BLaER1 treated with 17β-estradiol and CSF1 and Interleukin-3, amounts not matched to agents 10 nM and 100 nM (cell line): ENCODE results near the gene HAGH.

ENCODE experiments used
- H3K27ac ChIP-seq, 11 experiments: shearing (Covaris generic); formaldehyde crosslinking; 2 replicates each; pipeline ENCODE4 v1.8.1; 2022
- H3K27me3 ChIP-seq, 11 experiments: shearing (Covaris generic); formaldehyde crosslinking; 2 replicates each; pipeline ENCODE4 v1.8.1; 2022
- H3K36me3 ChIP-seq, 11 experiments: shearing (Covaris generic); formaldehyde crosslinking; 2 replicates each; pipeline ENCODE4 v1.8.1; 2022
- H3K4me1 ChIP-seq, 10 experiments: shearing (Covaris generic); formaldehyde crosslinking; 2 replicates each; pipeline ENCODE4 v1.8.1; 2022
- H3K4me2 ChIP-seq, 11 experiments: shearing (Covaris generic); formaldehyde crosslinking; 2 replicates each; pipeline ENCODE4 v1.8.1; 2022
- H3K4me3 ChIP-seq, 10 experiments: shearing (Covaris generic); formaldehyde crosslinking; 2 replicates each; pipeline ENCODE4 v1.8.1; 2022
- H3K9ac ChIP-seq, 11 experiments: shearing (Covaris generic); formaldehyde crosslinking; 2 replicates each; pipeline ENCODE4 v1.8.1; 2022
- H3K9me3 ChIP-seq, 11 experiments: shearing (Covaris generic); formaldehyde crosslinking; replicated peaks in 1 of 11; 2 replicates each; pipeline ENCODE4 v1.8.1; 2022
- H4K20me1 ChIP-seq, 11 experiments: shearing (Covaris generic); formaldehyde crosslinking; 2 replicates each; pipeline ENCODE4 v1.8.1; 2022
- Cebpa-rat ChIP-seq, 11 experiments: shearing (Covaris generic); IDR thresholded peaks; 2 replicates each; pipeline ENCODE4 v1.8.1; 2022

HAGH gene

DNA sequence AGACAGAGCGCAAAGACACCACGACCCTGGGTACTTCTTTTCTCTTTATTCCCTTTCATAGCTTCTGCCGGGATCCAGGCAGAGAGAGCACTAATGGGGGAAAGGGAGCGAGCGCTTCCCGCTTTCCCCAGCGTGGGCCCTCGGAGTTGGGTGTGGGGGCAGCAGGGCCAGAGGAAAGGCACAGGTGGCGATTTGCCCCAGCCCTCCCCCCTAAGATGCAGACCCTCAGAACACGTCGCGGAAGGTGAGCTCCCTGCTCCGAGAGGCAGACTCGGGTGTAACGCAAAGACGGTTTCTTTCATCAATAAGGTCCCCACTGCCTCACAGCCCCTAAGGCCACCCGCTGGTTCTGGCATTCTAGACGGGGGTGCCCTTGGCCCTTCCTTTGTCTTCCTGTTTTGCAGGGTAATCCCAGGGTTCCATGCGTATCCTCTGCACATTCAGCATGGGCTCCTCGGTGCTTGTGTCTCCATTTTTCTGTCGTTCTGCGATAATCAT, 54.7 kb downstream of the HAGH start:
- Histone ChIP-seq H3K4me3 (peak overlapping the region; percentile 82 to 97 (median 94)), H3K27ac (peak overlapping the region; percentile 28 to 96 (median 94); a peak in 20 of 22 replicates), H3K4me2 (peak overlapping the region; percentile 95 to 100 (median 99)), H3K9ac (peak overlapping the region; percentile 92 to 98 (median 96)), H3K36me3 (peaks cover 40 to 63% (median 58%) of the 10 kb centered on the region in 11 experiments; a peak in 21 of 22 replicates), H3K27me3 (no peaks in the 10 kb centered on the region), H3K4me1 (peaks cover 28 to 42% (median 34%) of the 10 kb centered on the region in 10 experiments), H3K9me3 (no peaks in the 10 kb centered on the region), H4K20me1 (peaks cover 39 to 85% (median 58%) of the 10 kb centered on the region in 11 experiments; a peak in 21 of 22 replicates)
- no peak for TF ChIP-seq Cebpa-rat (IDR thresholded peaks at IDR 0.05)

DNA sequence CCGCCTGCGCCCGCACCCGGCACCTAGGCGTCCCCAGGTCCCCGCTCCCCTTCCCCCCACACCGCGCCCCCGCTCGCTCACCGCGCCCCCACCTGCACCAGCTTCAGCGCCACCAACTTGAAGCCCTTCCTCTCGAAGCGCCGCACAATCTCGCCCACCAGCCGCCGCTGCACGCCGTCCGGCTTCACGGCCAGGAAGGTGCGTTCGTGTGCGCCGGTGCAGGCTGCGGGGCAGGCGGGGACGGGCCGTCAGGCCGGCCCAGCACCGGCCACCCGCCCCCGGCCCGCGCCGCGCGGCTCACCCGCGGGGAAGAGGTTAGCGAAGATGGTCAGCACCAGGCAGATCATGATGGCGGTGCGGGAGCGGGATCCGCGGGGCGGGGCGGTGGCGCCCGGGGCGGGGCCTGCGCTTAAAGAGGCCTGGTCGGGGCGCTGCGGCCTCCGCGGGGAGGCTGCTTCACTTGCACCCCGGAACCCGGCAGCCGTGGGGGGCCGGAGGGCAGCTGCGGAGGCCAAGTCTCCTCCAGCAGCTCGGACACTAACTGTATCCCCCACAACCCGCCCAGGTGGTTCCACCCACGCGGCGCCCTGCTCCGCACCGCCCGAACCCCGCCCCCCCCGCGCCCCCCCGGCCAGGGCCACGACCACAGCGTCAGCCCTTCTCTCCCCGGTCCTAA, 55.3 kb downstream of the HAGH start, which contains the start of gene NME3:
NME3 (minus strand) TSS at position 356 of the 676 bp plus-strand sequence; CDS start at position 347, 9 bp downstream.
- peaks cover 37 to 63% (median 56%) of the 10 kb centered on the region in 11 experiments; a peak in 21 of 22 replicates for H3K36me3 ChIP-seq

DNA sequence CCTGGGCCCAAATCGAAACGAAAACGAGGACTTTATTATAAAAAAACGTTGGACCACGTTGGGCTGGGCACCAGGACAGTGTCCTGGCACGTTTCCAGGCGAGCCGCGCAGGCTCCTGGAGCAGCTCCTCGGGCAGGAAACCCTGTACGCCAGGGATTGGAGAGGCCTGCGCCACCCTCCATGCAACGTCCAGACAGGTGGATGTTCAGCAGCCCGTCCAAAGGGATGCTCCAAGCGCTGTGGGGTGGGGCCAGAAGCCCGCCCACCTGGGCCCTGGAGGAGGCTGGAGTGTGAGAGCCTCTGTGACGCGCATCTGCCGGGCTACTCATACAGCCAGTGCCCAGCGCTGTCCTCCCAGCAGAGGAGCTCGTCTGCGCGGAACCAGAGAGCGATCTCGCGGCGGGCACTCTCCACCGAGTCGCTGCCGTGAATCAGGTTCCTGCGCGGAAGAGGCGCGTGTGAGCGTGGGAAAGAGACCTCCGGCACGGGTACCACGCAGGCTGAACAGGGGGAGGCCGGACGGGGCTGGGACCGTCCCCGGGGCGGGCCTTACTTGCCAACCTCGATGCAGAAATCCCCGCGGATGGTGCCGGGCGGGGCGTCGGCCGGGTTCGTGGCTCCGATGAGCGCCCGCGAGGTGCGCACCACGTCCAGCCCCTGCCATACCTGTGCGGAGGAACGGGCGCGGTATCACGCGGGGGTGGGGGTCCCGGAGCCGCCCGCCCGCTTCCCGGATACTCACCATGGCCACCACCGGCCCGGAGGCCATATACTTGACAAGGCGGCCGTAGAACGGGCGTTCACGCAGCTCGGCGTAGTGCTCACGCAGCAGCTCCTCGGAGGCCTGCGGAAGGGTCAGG, 56.1 kb downstream of the HAGH start:
- Histone ChIP-seq H3K27ac (peak overlapping the region; percentile 32 to 96 (median 94); a peak in 18 of 22 replicates), H3K36me3 (peaks cover 37 to 63% (median 56%) of the 10 kb centered on the region in 11 experiments), H3K27me3 (no peaks in the 10 kb centered on the region), H3K9ac (peak overlapping the region; percentile 92 to 98 (median 96)), H3K9me3 (no peaks in the 10 kb centered on the region), H3K4me2 (peak overlapping the region; percentile 95 to 100 (median 99)), H4K20me1 (peaks cover 25 to 75% (median 48%) of the 10 kb centered on the region in 11 experiments; a peak in 21 of 22 replicates), H3K4me1 (peaks cover 24 to 32% (median 28%) of the 10 kb centered on the region in 10 experiments), H3K4me3 (peak overlapping the region; percentile 82 to 97 (median 94))
- TF ChIP-seq Cebpa-rat (IDR thresholded peaks at IDR 0.05), result no peak

More for the DNA sequence above, 55.3 kb downstream of the HAGH start, which contains the start of gene NME3:
- Histone ChIP-seq H3K27ac (peak within 1 kb of the TSS; percentile 35 to 96 (median 94); a peak in 21 of 22 replicates), H3K4me1 (peaks cover 28 to 38% (median 33%) of the 10 kb centered on the region in 10 experiments), H3K27me3 (no peaks in the 10 kb centered on the region), H4K20me1 (peaks cover 33 to 82% (median 53%) of the 10 kb centered on the region in 11 experiments; a peak in 21 of 22 replicates), H3K4me3 (peak within 1 kb of the TSS; percentile 82 to 97 (median 94)), H3K9me3 (no peaks in the 10 kb centered on the region), H3K4me2 (peak within 1 kb of the TSS; percentile 95 to 100 (median 99)), H3K9ac (peak within 1 kb of the TSS; percentile 92 to 98 (median 96))
- no peak for TF ChIP-seq Cebpa-rat (IDR thresholded peaks at IDR 0.05)

DNA sequence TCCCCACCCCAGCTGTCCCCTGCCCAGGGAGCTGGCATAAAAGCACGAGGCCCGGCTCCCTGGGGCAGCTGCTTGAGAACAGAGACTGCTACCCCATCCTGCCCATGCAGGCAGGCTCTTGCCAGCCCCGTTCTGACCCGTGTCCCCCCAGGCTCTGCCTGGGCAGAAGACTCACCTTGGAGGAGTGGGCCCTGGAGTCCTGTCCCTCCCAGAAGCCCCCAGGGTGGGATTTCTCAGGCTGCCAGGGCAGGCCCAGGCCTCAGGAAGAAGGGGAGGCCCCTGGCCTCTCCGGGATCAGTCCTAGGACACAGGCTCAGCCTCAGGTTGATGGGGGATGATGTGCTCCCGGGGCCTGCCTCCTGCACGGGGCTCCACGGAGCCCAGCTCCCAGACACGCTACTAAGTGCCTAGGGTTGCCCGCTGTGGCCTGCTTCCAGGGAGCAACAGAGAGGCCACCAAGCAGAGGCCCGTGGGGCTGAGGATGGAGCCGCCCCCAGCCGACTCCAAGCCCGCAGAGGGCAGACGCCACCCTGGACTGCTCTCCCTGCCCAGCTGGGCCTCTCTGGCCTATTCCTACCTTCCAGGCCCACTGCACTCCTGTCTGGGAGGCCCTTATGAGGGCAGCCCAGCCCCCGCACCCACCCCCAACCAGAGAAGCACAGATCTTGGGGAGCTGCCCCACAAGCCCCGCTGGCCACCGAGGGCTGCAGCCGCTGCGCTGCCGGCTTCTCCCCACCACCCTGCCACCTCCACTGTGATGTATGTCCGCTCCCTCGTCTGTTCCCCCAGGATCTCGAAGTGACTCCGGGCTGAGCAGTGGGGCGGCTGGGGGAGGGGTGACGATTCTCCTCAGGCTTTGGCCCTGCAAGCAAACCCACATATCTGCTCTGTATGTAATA, 57.0 kb downstream of the HAGH start:
- H4K20me1 ChIP-seq, result peaks cover 16 to 75% (median 43%) of the 10 kb centered on the region in 11 experiments; a peak in 21 of 22 replicates
- peak overlapping the region in 2 of 10 experiments; percentile 89 to 97; a peak in 1 of 20 replicates for H3K4me3 ChIP-seq
- no peak overlapping the region for H3K27ac ChIP-seq
- H3K4me2 ChIP-seq, result peak overlapping the region in 10 of 11 experiments; percentile 95 to 100 (median 99); a peak in 17 of 22 replicates
- no peak for TF ChIP-seq Cebpa-rat (IDR thresholded peaks at IDR 0.05)
- H3K9ac ChIP-seq, result peak overlapping the region in 5 of 11 experiments; percentile 5 to 98 (median 95); a peak in 4 of 22 replicates
- no peaks in the 10 kb centered on the region for H3K27me3 ChIP-seq
- peaks cover 17 to 23% (median 19%) of the 10 kb centered on the region in 10 experiments for H3K4me1 ChIP-seq
- H3K36me3 ChIP-seq, result peaks cover 39 to 63% (median 59%) of the 10 kb centered on the region in 11 experiments
- H3K9me3 ChIP-seq, result no peaks in the 10 kb centered on the region

DNA sequence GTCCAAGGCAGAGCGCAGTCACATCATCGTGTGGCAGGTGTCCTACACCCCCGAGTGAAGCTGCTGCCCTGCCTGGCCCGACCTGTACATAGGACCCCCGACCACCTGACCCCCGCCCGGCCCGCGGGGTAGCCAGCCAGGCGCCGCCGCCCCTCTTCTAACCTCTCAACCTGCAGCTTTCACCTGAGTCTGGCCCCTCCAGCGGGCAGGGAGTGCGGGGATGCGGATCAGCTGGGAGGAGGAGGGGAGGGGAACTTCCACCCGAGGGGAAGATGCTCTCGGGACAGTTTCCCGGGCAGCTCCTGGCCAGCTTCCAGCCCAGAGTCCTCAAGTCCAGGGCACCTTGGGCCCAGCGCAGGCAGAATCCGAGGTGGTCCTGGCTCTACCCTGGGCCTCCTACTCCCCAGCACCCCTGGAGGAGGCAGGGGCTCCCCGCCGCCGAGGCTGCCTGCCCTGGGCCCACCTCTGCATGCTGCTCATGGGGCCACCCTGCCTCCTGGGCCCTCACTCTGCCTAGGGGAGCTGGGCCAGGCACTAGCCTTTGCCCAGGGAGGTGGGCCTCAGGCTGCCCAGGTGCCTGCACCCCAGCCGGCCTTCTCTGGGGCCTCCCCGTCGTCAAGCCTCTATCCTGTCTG, 57.7 kb downstream of the HAGH start:
- Histone ChIP-seq H3K27ac (no peak overlapping the region), H3K27me3 (no peaks in the 10 kb centered on the region), H3K36me3 (peaks cover 46 to 70% (median 66%) of the 10 kb centered on the region in 11 experiments), H4K20me1 (peaks cover 9 to 75% (median 37%) of the 10 kb centered on the region in 11 experiments; a peak in 21 of 22 replicates), H3K4me1 (peaks cover 9 to 19% (median 14%) of the 10 kb centered on the region in 10 experiments), H3K4me3 (no peak overlapping the region), H3K9ac (peak overlapping the region in 2 of 11 experiments; percentile 5 to 33; a peak in 2 of 22 replicates), H3K4me2 (no peak overlapping the region), H3K9me3 (no peaks in the 10 kb centered on the region)
- no peak for TF ChIP-seq Cebpa-rat (IDR thresholded peaks at IDR 0.05)

DNA sequence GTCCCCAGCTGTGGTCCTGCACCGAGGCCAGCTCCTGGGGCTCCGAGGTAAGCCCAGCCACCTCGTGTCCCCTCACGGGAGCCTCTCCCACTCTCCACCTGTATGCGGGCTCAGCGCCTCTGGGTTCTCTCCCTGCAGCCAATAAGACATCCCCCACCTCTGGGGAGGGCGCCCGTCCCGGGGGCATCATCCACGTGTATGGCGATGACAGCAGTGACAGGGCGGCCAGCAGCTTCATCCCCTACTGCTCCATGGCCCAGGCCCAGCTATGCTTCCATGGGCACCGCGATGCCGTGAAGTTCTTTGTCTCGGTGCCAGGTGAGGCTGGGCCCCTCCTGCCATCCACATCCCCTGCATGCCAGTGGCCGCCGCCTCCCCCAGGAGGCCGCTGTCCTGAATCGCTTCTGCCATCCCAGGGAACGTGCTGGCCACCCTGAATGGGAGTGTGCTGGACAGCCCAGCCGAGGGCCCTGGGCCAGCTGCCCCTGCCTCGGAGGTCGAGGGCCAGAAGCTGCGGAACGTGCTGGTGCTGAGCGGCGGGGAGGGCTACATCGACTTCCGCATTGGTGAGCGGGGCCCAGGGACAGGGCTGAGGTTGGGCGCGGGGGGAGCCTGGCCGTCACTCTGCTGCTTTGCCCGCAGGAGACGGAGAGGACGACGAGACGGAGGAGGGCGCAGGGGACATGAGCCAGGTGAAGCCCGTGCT, 58.4 kb downstream of the HAGH start:
- no peak overlapping the region for H3K27ac ChIP-seq
- H3K4me2 ChIP-seq, result no peak overlapping the region
- H3K9ac ChIP-seq, result no peak overlapping the region
- peaks cover 11 to 77% (median 38%) of the 10 kb centered on the region in 11 experiments; a peak in 21 of 22 replicates for H4K20me1 ChIP-seq
- peaks cover 11 to 24% (median 16%) of the 10 kb centered on the region in 10 experiments for H3K4me1 ChIP-seq
- no peak for TF ChIP-seq Cebpa-rat (IDR thresholded peaks at IDR 0.05)
- H3K36me3 ChIP-seq, result peaks cover 47 to 73% (median 67%) of the 10 kb centered on the region in 11 experiments
- H3K27me3 ChIP-seq, result no peaks in the 10 kb centered on the region
- no peaks in the 10 kb centered on the region for H3K9me3 ChIP-seq
- H3K4me3 ChIP-seq, result no peak overlapping the region
